Spleen (tissue), 7 donors: ENCODE results near the gene ALG1.
"Not testable (repeated sequence)": the region's sequence is repeated elsewhere in the genome, so short reads cannot be mapped to it uniquely, and the experiment has no call there.

Experiments used
- CTCF ChIP-seq, 11 experiments: fragments of 200-600 bp in 7 of 11; fragments of 450-650 bp in 4 of 11; sonication (generic) in 4 of 11; IDR thresholded peaks in 8 of 11; conservative IDR thresholded peaks in 3 of 11; 1 replicate in 7 of 11; 2 replicates in 4 of 11; pipeline versions ENCODE4 v1.4.0 to v1.8.0; 2016 to 2021; ENCODE audit warnings: antibody characterized with exemption in 11 of 11, inconsistent platforms in 4 of 11, mild to moderate bottlenecking in 1 of 11
- POLR2A ChIP-seq, 3 donors: fragments of 450-650 bp; IDR thresholded peaks; one replicate each; pipeline ENCODE4 v1.5.1; 2017; ENCODE audit warnings: antibody characterized with exemption in 3 of 3, mild to moderate bottlenecking in 1 of 3
- donor health status: DM: no; HTN: no; CAD: no; lungs with moderate emphysema.
- donor health status: DM: no; HTN: no; CAD: no.
- donor health status: DM: no; HTN: no; CAD: no.

- not testable (repeated sequence) for TF ChIP-seq CTCF (IDR thresholded peaks at IDR 0.05 in 8 of 11, conservative IDR thresholded peaks at IDR 0.05 in 3 of 11); POLR2A (IDR thresholded peaks at IDR 0.05)
These were observed 8.8 kb downstream of the ALG1 start for GRCh38 chr16:5080461-5080860.
